NCI-H345 (cell line): ENCODE data around the gene CIITA.
"Not testable (repeated sequence)": the region's sequence is repeated elsewhere in the genome, so short reads cannot be mapped to it uniquely, and the experiment has no call there.

Experiments
- DNase-seq: peaks from one replicate; lab custom pipeline; 2025; lab: John Stamatoyannopoulos, UW

The CIITA gene

GRCh38 chr16:10876799-10877341 lies at the start of gene CIITA:
TSS of gene CIITA (plus strand) at chr16:10877202. CDS start at chr16:10877331, 129 bp downstream.
- no peak for DNase-seq

GRCh38 chr16:10827691-10828341 lies 49.2 kb upstream of the CIITA start:
- no peak for DNase-seq

GRCh38 chr16:10828851-10829366 lies 48.1 kb upstream of the CIITA start:
- no peak for DNase-seq

- DNase-seq = not testable (repeated sequence)
Observed at GRCh38 chr16:10829390-10830098, 47.5 kb upstream of the CIITA start.

- DNase-seq = not testable (repeated sequence)
Observed at GRCh38 chr16:10830240-10830639, 46.8 kb upstream of the CIITA start.

- DNase-seq = no peak
Observed at GRCh38 chr16:10831894-10832886, 44.8 kb upstream of the CIITA start.

- DNase-seq = no peak
Observed at GRCh38 chr16:10833271-10833670, 43.7 kb upstream of the CIITA start.

- no peak for DNase-seq
Observed at GRCh38 chr16:10834130-10834529, 42.9 kb upstream of the CIITA start.

- no peak for DNase-seq
Observed at GRCh38 chr16:10834766-10835165, 42.2 kb upstream of the CIITA start.

GRCh38 chr16:10835281-10835931 lies 41.6 kb upstream of the CIITA start:
- no peak for DNase-seq

GRCh38 chr16:10836174-10836853 lies 40.7 kb upstream of the CIITA start:
- no peak for DNase-seq

GRCh38 chr16:10838621-10839278 lies 38.3 kb upstream of the CIITA start:
- no peak for DNase-seq

GRCh38 chr16:10839279-10839666 lies 37.7 kb upstream of the CIITA start:
- DNase-seq = no peak

- no peak for DNase-seq
Observed at GRCh38 chr16:10840703-10841102, 36.3 kb upstream of the CIITA start.

GRCh38 chr16:10846213-10846998 lies 30.6 kb upstream of the CIITA start:
- no peak for DNase-seq

GRCh38 chr16:10847176-10847575 lies 29.8 kb upstream of the CIITA start:
- no peak for DNase-seq

GRCh38 chr16:10849736-10850477 lies 27.1 kb upstream of the CIITA start:
- DNase-seq = no peak

GRCh38 chr16:10850478-10850850 lies 26.5 kb upstream of the CIITA start:
- no peak for DNase-seq

GRCh38 chr16:10851512-10851911 lies 25.5 kb upstream of the CIITA start:
- peak; percentile 1 for DNase-seq
